ENCODE data around the gene PSORS1C2.

The PSORS1C2 gene

GRCh38 chr6:31113861-31114540 is 24.9 kb downstream of the PSORS1C2 start:
- DNase-seq (ENCODE audit: low read depth), result no peak

GRCh38 chr6:31112478-31112877 is 26.4 kb downstream of the PSORS1C2 start, which contains the start of gene C6orf15:
C6orf15 (minus strand) TSS chr6:31112575; CDS start chr6:31112555, 20 bp downstream.
- DNase-seq (ENCODE audit: low read depth), result no peak

GRCh38 chr6:31111712-31112111 is 27.2 kb downstream of the PSORS1C2 start:
- DNase-seq (ENCODE audit: low read depth), result no peak

- DNase-seq (ENCODE audit: low read depth), result no peak
Observed at GRCh38 chr6:31110825-31111582, 27.9 kb downstream of the PSORS1C2 start.

GRCh38 chr6:31107052-31107451 is 31.8 kb downstream of the PSORS1C2 start:
- DNase-seq (ENCODE audit: low read depth), result no peak

GRCh38 chr6:31103136-31103535 is 35.7 kb downstream of the PSORS1C2 start:
- DNase-seq (ENCODE audit: low read depth), result no peak

- DNase-seq (ENCODE audit: low read depth), result no peak
Observed at GRCh38 chr6:31098449-31098938, 40.4 kb downstream of the PSORS1C2 start.

- no peak for DNase-seq (ENCODE audit: low read depth)
Observed at GRCh38 chr6:31096656-31097055, 42.2 kb downstream of the PSORS1C2 start.

GRCh38 chr6:31096215-31096614 is 42.7 kb downstream of the PSORS1C2 start:
- no peak for DNase-seq (ENCODE audit: low read depth)

- DNase-seq (ENCODE audit: low read depth), result no peak
Observed at GRCh38 chr6:31094389-31094881, 44.4 kb downstream of the PSORS1C2 start.

GRCh38 chr6:31092769-31093505 is 45.9 kb downstream of the PSORS1C2 start:
- no peak for DNase-seq (ENCODE audit: low read depth)

GRCh38 chr6:31092238-31092637 is 46.6 kb downstream of the PSORS1C2 start:
- DNase-seq (ENCODE audit: low read depth), result no peak

GRCh38 chr6:31091680-31092079 is 47.2 kb downstream of the PSORS1C2 start:
- no peak for DNase-seq (ENCODE audit: low read depth)

GRCh38 chr6:31090973-31091364 is 47.9 kb downstream of the PSORS1C2 start:
- DNase-seq (ENCODE audit: low read depth), result no peak

- no peak for DNase-seq (ENCODE audit: low read depth)
Observed at GRCh38 chr6:31090275-31090972, 48.4 kb downstream of the PSORS1C2 start.

Data from stimulated activated CD8-positive, alpha-beta memory T cell treated with anti-CD3 and anti-CD28 coated beads, Interleukin-4, amount 100 ng/mL, for 24 hours (primary cell).